HG03520 (cell line): ENCODE results near the gene ALKBH5.
A peak's percentile ranks its signal among the peaks of the same experiment; 100 is the strongest.

Source experiments
- ATAC-seq: cut with Tn5 transposase; IDR thresholded peaks from one replicate; pipeline ENCODE4 v1.9.1; 2021; ENCODE audit warnings: mild to moderate bottlenecking, moderate library complexity; ENCODE audit not compliant: unreplicated experiment

Gene ALKBH5

DNA sequence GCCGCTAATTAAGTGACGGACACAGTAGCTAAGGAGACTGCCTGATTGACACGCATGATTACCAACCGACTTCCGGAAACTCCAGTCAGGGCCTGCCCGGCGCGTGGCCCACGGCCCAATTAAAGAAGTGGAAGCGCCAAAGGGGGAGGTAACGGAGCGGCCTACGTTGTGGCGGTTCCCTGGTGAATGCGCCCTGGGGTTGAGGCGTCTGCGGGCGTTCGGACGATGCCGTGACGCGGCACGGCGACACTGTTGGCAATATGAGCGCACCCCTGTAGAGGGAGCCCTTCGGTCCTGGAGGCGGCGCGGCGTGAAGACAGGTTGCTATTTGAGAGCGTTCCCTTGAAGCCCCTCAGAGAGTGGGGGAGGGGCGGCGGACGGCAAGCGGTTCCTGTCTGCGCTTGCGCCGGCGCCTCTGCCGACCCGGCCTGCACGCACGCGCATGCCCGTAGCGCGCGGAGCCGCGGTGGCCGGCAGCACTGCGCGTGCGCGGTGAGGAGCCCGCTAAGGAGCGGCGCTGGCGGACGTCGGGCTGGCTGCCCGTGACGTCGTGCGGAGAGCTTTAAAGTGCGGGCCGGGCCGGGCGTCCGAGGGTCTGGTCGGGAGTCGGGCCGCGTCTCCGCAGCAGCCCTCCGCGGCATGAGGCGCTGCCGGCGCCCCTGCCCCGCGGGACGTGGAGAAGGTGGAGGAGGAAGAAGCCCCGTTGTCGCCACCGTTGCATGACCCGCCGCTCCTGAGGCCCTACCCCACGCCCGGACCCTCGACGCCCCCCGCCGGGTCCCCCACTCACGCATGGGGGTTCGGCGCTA is at the start of gene ALKBH5:
ALKBH5 (plus strand) TSS at position 495 of the 809 bp plus-strand sequence. CDS start 416 bp downstream, outside the sequence.
- ATAC-seq = peak; percentile 75

DNA sequence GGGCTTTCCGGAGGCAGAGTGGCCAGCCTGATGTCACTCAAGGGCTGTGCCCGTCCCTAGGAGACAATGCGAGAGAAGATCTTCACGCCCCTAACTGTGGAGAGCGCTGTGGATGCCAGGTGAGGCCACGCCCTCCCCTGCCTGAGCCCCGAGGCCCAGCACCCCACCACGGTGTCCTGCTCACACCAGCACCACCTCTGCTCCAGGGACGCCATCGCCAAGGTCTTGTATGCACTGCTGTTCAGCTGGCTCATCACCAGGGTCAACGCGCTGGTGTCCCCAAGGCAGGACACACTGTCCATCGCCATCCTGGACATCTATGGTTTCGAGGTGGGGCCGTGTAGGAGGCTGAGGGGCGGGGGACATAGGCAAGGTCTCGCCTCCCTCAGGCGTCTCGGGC is 47.3 kb upstream of the ALKBH5 start:
- ATAC-seq = no peak

DNA sequence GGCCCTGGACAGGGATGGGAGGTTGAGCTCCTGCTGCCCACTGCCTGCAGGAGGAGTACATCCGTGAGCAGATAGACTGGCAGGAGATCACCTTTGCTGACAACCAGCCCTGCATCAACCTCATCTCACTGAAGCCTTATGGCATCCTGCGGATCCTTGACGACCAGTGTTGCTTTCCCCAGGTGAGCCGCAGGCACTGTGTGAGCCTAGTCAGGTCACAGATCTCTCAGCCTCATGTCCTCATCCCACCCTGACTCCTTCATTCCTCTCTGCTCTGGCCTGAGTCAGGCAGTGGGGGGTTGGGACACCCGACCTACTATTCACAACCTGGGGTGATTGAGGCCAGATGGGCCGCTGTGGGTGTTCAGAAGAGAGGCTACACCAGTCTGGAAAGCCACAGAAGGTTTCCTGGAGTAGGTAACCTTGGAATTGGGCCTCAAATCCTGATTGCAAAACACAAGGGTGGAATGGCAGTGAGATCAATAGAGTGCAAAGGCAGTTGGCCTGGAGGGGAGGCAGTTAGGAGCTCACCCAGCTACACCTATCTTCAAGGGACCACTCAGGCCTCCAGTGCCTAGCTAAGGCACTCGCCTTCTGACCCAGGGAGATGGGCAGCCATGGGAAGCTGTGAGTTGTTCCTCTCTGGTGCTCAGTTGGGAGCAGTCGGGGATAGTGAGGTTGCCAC is 45.4 kb upstream of the ALKBH5 start:
- ATAC-seq = no peak

DNA sequence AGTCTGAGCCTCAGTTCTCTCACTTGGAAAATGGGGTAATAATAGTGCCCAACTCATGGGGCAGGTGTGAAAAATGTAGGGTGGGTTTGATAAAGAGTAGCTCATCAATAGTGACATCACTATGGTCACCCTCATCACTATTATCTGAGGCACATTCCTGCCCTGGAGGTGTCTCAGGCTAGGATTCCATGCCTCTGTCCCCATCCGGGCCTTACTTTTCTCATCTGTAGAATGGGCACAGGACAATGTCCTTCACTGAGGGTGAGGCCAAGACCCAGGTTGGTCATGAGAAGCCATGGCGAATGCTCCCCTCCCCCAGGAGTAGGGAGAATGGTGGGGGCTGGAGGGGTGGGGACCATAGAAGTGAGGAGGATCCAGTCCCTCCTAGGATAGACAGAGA is 44.5 kb upstream of the ALKBH5 start:
- ATAC-seq = no peak

DNA sequence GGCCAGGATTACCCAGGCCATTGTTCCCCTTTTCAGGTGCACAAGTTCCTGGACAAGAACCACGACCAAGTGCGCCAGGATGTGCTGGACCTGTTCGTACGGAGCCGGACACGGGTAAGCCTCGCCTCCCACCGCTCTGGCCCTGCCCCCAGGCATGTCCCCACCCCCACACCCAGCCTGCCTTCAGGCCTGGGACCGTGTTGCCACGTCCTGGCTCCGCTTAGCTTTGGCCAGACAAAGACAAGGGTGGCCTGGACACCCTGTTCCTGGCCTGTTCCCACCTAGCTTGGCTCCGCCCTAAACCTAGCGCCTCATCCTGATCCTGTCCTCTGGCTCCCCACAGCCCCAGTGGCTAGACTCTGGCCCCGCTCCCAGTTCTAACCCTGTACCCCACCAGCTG is 44.1 kb upstream of the ALKBH5 start:
- ATAC-seq = no peak

DNA sequence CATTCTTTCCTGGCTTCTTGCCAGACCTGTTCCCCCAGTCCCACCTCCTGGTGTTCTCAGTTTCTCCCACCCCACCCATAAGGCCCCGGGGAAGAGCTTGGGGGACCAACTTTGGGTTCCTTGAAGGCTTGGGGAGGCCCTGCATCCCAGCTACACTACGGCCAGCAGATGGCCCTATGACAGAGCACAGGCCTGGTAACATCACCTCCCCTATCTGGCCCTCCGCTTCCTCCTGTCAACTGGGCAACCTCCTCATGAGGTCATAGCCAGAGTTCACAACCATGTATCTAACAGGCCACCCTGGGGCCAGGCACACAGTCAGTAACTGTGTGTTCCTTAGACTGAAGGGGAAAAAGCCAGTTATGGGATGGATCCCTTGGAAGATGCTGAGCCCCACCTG is 43.7 kb upstream of the ALKBH5 start:
- ATAC-seq = no peak

DNA sequence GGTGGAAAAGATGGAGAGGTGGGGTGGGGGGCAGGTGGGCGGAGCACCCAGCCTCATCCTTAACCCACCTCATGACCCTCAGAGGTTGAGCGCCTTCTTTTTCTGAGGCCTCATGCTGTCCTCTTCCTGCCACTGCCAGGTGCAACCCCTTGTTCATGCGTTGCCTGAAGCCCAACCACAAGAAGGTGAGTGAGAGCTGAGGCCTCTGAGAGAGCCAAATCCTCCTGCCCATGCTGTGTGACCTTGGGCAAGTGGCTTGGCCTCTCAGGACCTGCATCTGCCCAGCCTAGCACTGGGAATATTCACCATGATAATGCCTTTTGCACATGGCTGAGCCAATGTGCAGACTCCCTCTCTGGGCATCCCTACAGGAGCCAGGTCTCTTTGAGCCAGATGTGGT is 43.0 kb upstream of the ALKBH5 start:
- ATAC-seq = no peak

DNA sequence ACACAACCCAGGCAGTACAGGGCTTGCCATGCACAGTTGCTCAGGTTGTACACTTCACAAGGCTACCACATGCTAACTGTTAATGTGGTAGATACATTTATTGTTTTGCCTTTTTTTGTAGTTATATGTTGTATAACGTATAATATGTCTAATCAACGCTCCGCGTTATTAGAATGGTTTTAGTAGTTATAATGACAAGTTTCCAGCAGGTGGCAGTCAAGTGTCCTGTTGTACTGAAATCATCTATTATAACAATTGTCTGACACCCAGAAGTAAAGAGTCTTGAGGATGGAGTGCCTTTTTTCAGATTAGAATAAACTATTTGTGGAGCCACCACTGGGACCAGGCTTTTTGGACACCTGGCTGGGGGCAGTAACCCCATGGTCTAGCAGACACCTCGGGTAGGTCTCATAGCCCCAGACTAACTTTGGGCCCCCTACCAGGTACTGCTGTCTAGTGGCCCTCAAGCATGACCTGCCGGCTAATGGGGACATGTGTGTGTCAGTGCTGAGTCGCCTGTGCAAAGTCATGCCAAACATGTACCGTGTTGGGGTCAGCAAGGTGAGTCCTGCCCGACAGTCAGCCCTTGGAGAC is 42.3 kb upstream of the ALKBH5 start:
- ATAC-seq = no peak

DNA sequence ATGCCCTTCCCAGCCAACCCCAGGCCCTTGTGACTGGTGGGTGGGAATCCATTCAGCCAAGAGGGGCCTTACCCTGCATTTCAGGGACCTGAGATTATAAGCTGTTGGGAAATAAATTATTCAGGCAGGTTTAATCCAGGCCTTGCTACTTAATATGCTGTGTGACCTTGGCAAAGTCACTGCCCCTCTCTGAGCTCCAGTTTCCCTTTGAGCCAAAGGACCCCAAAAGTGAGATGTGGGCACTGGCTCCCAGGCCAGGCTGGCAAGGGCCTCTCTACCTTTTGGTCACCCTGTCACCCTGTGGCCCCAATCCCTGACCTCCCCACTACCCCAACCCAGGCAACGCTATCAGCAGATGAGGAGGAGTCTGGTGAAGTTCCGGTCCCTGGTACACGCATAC is 41.2 kb upstream of the ALKBH5 start:
- ATAC-seq = no peak

DNA sequence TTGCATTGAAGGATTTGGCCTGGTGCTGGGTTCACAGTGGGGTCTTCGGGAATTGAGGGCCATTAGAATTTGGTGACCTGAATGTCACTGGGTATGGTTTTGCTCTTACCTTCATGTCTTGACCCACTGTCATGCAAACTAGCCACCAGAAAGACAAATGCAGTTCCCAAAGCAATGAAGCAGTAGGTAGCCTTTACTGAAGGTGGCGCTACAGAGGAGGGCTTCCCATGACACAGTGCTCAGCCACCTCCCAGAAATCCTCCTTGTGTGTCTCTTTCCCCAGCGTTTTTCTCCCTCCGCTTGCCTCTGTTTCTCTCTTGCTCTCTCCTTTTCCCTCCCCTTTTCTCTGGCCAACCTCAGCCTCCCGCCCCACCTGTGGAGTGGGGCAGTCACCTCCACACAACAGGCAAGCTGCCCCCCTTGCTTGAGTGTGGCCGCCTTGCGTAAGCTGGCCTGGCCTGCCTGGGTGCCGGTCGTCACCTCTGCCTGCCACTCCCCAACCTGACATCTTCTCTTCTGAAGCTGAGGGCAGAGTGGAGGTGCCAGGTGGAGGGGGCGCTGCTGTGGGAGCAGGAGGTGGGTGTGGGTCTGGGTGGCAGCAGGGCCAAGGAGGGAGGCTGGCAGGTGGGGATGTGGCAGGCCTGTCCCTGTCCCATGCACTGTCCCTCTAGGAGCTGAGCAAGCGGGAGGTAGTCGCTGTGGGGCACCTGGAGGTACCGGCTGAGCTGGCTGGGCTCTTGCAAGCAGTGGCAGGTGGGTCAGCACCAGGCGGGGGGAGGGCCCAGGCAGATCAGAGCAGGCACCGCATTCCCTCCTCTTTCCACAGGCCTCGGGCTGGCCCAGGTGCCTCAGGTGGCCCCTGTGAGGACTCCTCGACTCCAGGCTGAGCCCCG is 40.3 kb upstream of the ALKBH5 start:
- no peak for ATAC-seq

DNA sequence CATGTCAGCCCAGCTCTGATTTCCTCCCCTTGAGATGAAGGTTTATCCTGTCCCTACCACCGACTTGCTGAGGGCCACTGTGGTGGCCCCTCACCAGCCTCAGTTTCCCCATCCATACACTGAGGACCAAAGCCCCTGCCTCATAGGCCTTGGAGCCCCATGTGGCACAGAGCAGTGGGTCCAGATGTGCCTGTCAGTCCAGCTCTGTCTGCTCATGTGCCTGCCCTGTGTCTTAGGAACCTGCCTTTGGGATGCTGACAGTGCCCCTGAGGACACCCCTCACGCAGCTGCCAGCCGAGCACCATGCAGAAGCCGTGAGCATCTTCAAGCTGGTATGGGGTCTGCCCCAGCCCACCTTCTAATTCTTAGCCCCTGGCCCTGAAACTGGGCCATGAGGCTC is 39.4 kb upstream of the ALKBH5 start:
- no peak for ATAC-seq

DNA sequence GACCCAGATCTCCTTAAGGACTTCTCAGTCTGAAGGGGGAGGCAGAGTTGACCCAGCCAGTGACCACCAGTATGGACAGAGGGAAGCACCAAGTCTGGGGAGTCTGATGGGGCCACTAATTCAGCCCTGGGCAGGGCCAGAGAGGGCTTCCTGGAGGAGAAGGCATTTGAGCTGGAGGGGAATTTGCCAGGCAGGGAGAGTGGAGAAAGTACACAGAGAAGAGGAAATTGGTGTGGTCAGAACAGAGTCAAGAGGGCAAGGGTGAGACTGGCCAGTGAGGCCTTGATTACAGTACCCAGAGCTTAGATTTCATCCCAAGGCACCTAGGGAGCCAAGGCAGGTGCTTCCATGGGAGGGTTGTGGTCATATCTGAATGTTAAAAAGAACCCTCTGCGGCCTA is 38.8 kb upstream of the ALKBH5 start:
- ATAC-seq = no peak

DNA sequence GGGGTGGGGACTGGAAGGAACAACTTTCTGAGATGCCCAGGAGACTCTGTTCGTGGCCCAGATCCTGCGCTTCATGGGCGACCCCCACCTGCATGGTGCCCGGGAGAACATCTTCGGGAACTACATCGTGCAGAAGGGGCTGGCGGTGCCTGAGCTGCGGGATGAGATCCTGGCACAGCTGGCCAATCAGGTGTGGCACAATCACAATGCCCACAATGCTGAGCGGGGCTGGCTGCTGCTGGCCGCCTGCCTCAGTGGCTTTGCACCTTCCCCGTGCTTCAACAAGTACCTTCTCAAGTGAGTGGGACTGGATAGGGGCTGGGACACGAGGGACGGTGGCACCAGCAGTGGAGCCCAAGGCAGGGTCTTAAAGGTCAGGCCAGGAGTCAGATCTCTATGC is 37.8 kb upstream of the ALKBH5 start:
- no peak for ATAC-seq

DNA sequence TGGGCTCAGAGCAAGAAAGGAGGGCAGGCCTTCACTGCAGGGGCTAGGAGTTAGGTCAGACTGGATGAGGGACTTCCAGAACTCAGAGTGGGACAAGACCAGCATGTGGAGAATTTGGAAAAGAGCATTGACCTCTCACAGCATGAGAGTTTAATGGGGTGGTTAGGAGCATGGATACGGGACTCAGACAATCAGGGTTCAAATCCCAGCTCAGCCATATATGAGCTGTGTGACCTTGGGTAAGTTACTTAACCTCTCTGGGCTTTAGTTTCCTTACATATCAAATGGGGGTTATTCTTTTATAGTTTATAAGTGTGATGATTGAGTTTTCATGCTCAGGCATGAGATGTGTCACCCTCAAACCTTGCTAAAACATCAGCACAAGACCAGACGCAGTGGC is 37.4 kb upstream of the ALKBH5 start:
- ATAC-seq = no peak

DNA sequence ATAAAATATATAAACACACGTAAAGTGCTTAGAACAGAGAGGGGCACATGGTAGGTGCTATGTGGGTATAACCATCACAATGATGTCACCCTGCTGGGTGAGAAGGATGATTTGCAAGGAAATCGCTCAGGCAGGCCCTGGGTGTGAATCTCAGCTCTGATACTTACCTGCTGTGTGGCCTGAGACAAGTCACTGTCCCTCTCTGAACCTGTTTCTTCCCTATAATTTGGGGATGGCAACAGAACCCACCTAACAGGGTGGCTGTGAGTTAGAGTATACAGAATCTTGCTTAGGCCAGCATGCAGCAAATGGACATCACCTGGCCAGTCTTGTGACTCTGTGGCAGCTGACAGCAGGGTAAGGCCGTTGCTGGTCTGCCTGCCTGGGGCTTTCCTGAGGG is 36.6 kb upstream of the ALKBH5 start:
- ATAC-seq = no peak

DNA sequence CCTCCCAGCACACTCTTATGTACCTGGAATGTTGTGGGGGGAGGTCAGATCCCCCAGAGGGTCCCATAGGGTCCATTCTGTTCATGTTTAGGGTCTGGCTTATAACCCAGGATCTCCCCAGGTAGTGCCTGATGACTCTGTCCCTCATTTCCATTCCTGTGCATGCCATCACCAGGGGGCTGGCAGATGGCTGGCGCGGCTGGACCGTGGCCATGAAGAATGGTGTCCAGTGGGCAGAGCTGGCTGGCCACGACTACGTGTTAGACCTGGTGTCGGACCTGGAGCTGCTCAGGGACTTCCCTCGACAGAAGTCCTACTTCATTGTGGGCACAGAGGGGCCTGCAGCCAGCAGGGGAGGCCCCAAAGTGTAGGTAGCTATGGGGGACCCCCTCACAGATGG is 35.0 kb upstream of the ALKBH5 start:
- no peak for ATAC-seq

DNA sequence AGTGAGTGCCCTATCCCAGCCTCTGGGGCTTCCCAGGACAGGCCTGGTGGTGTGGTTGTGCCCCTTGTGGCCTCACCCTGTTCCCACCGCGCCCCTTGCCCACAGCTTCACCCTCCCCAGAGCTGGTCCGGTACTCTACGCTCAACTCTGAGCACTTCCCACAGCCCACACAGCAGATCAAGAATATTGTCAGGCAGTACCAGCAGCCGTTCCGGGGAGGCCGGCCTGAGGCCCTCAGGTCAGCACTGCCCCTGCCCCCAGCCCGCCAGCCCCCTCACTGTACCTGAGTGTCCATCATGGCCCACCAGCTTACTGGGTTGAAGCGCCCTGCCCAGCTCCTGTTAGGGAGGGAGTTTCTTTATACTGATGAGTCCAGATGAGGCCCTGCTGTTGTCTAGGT is 32.3 kb upstream of the ALKBH5 start:
- no peak for ATAC-seq

DNA sequence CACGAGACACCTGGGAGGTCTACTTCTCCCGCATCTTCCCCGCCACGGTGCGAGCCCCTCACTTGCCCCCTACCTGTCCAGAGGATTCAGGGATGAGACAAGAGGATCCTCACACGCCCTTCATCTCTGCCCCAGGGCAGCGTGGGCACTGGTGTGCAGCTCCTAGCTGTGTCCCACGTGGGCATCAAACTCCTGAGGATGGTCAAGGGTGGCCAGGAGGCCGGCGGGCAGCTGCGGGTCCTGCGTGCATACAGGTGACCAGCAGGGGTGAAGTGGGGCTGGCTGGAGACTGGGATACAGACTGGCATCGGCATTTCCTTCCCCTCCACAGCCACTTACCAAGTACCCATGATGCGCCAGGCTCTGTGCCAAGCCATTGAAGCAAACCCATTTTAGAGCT is 28.4 kb upstream of the ALKBH5 start:
- ATAC-seq = no peak

DNA sequence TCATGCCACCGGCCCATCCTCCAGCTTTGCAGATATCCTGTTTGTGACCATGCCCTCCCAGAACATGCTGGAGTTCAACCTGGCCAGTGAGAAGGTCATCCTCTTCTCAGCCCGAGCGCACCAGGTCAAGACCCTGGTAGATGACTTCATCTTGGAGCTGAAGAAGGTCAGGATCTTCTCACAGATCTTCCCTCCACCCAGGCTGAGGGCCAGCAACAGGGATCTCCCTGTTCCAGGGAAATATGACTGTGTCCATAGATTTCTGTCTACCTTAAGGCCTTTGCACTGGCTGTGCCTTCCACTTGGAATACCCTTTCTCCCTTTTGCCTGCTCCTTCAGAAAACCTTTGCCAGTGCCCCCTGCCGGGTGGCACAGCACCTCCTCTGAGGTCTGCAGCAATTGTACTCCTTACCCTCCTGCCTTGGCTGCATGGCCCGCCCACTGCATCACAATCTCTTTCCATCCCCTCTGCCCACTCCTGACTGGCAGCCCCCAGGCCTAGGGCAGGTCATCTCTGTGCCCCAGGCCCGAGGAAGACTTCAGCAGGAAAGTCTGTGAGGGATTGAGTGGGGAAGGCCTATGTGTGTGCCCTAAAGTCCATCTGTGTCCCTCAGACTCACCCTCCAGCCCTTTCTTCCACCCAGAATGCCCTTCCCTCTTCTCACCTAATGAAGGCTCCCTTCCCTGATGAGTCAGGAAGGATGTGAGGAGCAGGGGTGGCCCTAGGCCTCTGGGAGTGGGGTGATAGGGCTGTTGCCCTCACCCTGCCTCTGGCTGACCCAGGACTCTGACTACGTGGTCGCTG is 27.3 kb upstream of the ALKBH5 start:
- no peak for ATAC-seq

DNA sequence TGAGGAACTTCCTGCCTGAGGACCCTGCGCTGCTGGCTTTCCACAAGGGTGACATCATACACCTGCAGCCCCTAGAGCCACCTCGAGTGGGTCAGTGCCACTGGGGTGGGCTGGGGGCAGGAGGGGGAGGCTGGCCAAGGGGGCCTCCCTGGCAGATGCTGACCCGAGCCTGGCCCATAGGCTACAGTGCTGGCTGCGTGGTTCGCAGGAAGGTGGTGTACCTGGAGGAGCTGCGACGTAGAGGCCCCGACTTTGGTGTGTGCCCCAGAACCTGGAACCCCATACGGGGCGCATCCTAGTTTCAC is 26.7 kb upstream of the ALKBH5 start:
- no peak for ATAC-seq
